Osteocyte (in vitro differentiated cells): ENCODE data around the gene LRCH2. TPM values are rescaled to one million over a fixed set of nuclear protein-coding genes. Genes with fewer than 3 reads are reported as not detected.
A peak's percentile ranks its signal among the peaks of the same experiment; 100 is the strongest.
"Not testable (repeated sequence)": the region's sequence is repeated elsewhere in the genome, so short reads cannot be mapped to it uniquely, and the experiment has no call there.

Experiments
- DNase-seq: peaks from one replicate; pipeline ENCODE4 v3.0.0; 2021; ENCODE audit warnings: mixed read lengths; ENCODE audit not compliant: unreplicated experiment; ENCODE audit errors: extremely low spot score
- H3K27ac Mint-ChIP-seq: one replicate; pipeline ENCODE4 v1.8.0; 2021; ENCODE audit warnings: mild to moderate bottlenecking, mixed read lengths; ENCODE audit not compliant: unreplicated experiment
- H3K27me3 Mint-ChIP-seq: one replicate; pipeline ENCODE4 v1.8.0; 2021; ENCODE audit warnings: mixed read lengths; ENCODE audit not compliant: unreplicated experiment
- H3K36me3 Mint-ChIP-seq: one replicate; pipeline ENCODE4 v1.8.0; 2021; ENCODE audit warnings: mixed read lengths; ENCODE audit not compliant: unreplicated experiment
- H3K4me1 Mint-ChIP-seq: one replicate; pipeline ENCODE4 v1.8.0; 2021; ENCODE audit warnings: mixed read lengths; ENCODE audit not compliant: unreplicated experiment
- H3K4me3 Mint-ChIP-seq: one replicate; pipeline ENCODE4 v1.8.0; 2021; ENCODE audit warnings: mild to moderate bottlenecking, moderate library complexity, mixed read lengths; ENCODE audit not compliant: unreplicated experiment
- H3K9me3 Mint-ChIP-seq: one replicate; pipeline ENCODE4 v1.8.0; 2021; ENCODE audit warnings: mixed read lengths; ENCODE audit not compliant: unreplicated experiment
- CTCF ChIP-seq: fragments of 200-600 bp; sonication (generic); IDR thresholded peaks from 2 replicates; pipeline ENCODE4 v1.5.0; 2021; ENCODE audit warnings: antibody characterized with exemption, mild to moderate bottlenecking, moderate library complexity
- total RNA-seq: library from RNA; stranded (reverse); gene quantifications from 2 replicates; pipeline ENCODE4 v1.2.1, GENCODE V29; 2021

LRCH2 gene
- total RNA-seq, 1 donor from 2014 or later: 7.9 TPM

- H3K4me3 Mint-ChIP-seq: no peak overlapping the region
- H3K9me3 Mint-ChIP-seq: no peaks in the 10 kb centered on the region
- peaks cover 3% of the 10 kb centered on the region for H3K36me3 Mint-ChIP-seq
- peaks cover 3% of the 10 kb centered on the region for H3K27me3 Mint-ChIP-seq
- DNase-seq: no peak
- TF ChIP-seq CTCF: no peak
- peaks cover 26% of the 10 kb centered on the region for H3K4me1 Mint-ChIP-seq
- H3K27ac Mint-ChIP-seq: no peak overlapping the region
Measured at GRCh38 chrX:115229337-115230003, 4.4 kb downstream of the LRCH2 start.

- no peak for DNase-seq
- peak; percentile 63 for TF ChIP-seq CTCF
- Mint-ChIP-seq H3K4me3 (no peak overlapping the region), H3K27me3 (peaks cover 2% of the 10 kb centered on the region), H3K9me3 (no peaks in the 10 kb centered on the region), H3K36me3 (peaks cover 3% of the 10 kb centered on the region), H3K27ac (no peak overlapping the region), H3K4me1 (peaks cover 11% of the 10 kb centered on the region)
Measured at GRCh38 chrX:115226929-115227328, 7.0 kb downstream of the LRCH2 start.

- not testable (repeated sequence) for H3K36me3 Mint-ChIP-seq, H3K9me3 Mint-ChIP-seq, DNase-seq, H3K27ac Mint-ChIP-seq, H3K4me3 Mint-ChIP-seq, H3K4me1 Mint-ChIP-seq, H3K27me3 Mint-ChIP-seq
Measured at GRCh38 chrX:115217346-115217745, 16.6 kb downstream of the LRCH2 start.

- no peak for TF ChIP-seq CTCF
- peaks cover 9% of the 10 kb centered on the region for H3K36me3 Mint-ChIP-seq
Measured at GRCh38 chrX:115214605-115215004, 19.3 kb downstream of the LRCH2 start.

GRCh38 chrX:115214151-115214550 is 19.7 kb downstream of the LRCH2 start:
- no peak for DNase-seq
- Mint-ChIP-seq H3K36me3 (peaks cover 9% of the 10 kb centered on the region), H3K27ac (no peak overlapping the region), H3K4me1 (peaks cover 4% of the 10 kb centered on the region), H3K27me3 (no peaks in the 10 kb centered on the region), H3K9me3 (no peaks in the 10 kb centered on the region), H3K4me3 (no peak overlapping the region)
- no peak for TF ChIP-seq CTCF

More at GRCh38 chrX:115214605-115215004, 19.3 kb downstream of the LRCH2 start:
- H3K4me3 Mint-ChIP-seq: no peak overlapping the region
- H3K27ac Mint-ChIP-seq: no peak overlapping the region
- H3K9me3 Mint-ChIP-seq: no peaks in the 10 kb centered on the region
- no peak for DNase-seq
- H3K4me1 Mint-ChIP-seq: peaks cover 4% of the 10 kb centered on the region
- no peaks in the 10 kb centered on the region for H3K27me3 Mint-ChIP-seq

- H3K9me3 Mint-ChIP-seq, H3K27ac Mint-ChIP-seq, H3K4me1 Mint-ChIP-seq, H3K4me3 Mint-ChIP-seq, H3K27me3 Mint-ChIP-seq, H3K36me3 Mint-ChIP-seq, DNase-seq: not testable (repeated sequence)
Measured at GRCh38 chrX:115209547-115209946, 24.3 kb downstream of the LRCH2 start.
